Measurements from ENCODE around the gene ULK4.
A peak's percentile ranks its signal among the peaks of the same experiment; 100 is the strongest.

Gene ULK4

GRCh38 chr3:41525303-41526064 lies 436.4 kb downstream of the ULK4 start:
- no peak overlapping the region for H3K27ac ChIP-seq (ENCODE audit: low read length)
- no peak overlapping the region; the same call in 1 of the 2 replicates for H3K4me2 ChIP-seq (ENCODE audit: low read length)
- no peak overlapping the region for H3K4me3 ChIP-seq (ENCODE audit: low read length)
- peaks cover 24% of the 10 kb centered on the region for H3K27me3 ChIP-seq (ENCODE audit: low read depth, low read length)
- peaks cover 45% of the 10 kb centered on the region for H3K4me1 ChIP-seq (ENCODE audit: low read length)
- no peak overlapping the region for H2AFZ ChIP-seq (ENCODE audit: low read depth, low read length)
- H4K20me1 ChIP-seq (ENCODE audit: insufficient read depth, low read length), result no peaks in the 10 kb centered on the region
- H3K36me3 ChIP-seq (replicated peaks; ENCODE audit: low read depth, low read length), result no peaks in the 10 kb centered on the region
- H3K79me2 ChIP-seq (ENCODE audit: low read length), result no peaks in the 10 kb centered on the region
- TF ChIP-seq, protein P1, sequence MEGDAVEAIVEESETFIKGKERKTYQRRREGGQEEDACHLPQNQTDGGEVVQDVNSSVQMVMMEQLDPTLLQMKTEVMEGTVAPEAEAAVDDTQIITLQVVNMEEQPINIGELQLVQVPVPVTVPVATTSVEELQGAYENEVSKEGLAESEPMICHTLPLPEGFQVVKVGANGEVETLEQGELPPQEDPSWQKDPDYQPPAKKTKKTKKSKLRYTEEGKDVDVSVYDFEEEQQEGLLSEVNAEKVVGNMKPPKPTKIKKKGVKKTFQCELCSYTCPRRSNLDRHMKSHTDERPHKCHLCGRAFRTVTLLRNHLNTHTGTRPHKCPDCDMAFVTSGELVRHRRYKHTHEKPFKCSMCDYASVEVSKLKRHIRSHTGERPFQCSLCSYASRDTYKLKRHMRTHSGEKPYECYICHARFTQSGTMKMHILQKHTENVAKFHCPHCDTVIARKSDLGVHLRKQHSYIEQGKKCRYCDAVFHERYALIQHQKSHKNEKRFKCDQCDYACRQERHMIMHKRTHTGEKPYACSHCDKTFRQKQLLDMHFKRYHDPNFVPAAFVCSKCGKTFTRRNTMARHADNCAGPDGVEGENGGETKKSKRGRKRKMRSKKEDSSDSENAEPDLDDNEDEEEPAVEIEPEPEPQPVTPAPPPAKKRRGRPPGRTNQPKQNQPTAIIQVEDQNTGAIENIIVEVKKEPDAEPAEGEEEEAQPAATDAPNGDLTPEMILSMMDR (IDR thresholded peaks at IDR 0.05; ENCODE audit: low read depth, low read length), result no peak
- TF ChIP-seq EZH2phosphoT487 (IDR thresholded peaks at IDR 0.05; ENCODE audit: low read depth), result no peak
- H3K9me3 ChIP-seq (ENCODE audit: insufficient read depth, low read length), result no peaks in the 10 kb centered on the region
- H3K9ac ChIP-seq (ENCODE audit: low read length), result no peak overlapping the region

DNA sequence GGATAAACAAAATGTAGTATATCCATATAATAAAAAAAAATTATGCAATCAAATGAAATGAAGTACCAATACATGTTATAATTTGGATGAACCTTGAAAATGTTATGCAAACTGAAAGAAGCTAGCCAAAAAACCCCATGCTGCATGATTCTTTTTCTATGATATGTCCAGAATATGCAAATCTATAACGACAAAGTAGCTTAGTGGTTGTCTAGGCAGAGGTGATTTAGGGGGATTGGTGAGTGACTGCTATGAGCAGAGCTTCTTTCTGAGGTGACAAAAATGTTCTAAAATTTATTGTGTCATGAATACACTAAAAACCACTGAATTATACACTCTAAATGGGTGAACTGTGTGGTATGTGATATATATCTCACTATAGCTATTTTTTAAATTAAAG lies 438.0 kb downstream of the ULK4 start:
- H3K27me3 ChIP-seq (ENCODE audit: low read depth, low read length), result peaks cover 36% of the 10 kb centered on the region
- H3K27ac ChIP-seq (ENCODE audit: low read length), result no peak overlapping the region
- no peaks in the 10 kb centered on the region for H3K36me3 ChIP-seq (replicated peaks; ENCODE audit: low read depth, low read length)
- no peaks in the 10 kb centered on the region for H3K79me2 ChIP-seq (ENCODE audit: low read length)
- H4K20me1 ChIP-seq (ENCODE audit: insufficient read depth, low read length), result no peaks in the 10 kb centered on the region
- no peak overlapping the region for H3K4me3 ChIP-seq (ENCODE audit: low read length)
- H3K9me3 ChIP-seq (ENCODE audit: insufficient read depth, low read length), result no peaks in the 10 kb centered on the region
- TF ChIP-seq EZH2phosphoT487 (IDR thresholded peaks at IDR 0.05; ENCODE audit: low read depth), result no peak
- TF ChIP-seq, protein P1 (IDR thresholded peaks at IDR 0.05; ENCODE audit: low read depth, low read length), result no peak
- H3K4me1 ChIP-seq (ENCODE audit: low read length), result peaks cover 45% of the 10 kb centered on the region
- no peak overlapping the region for H3K9ac ChIP-seq (ENCODE audit: low read length)
- H3K4me2 ChIP-seq (ENCODE audit: low read length), result no peak overlapping the region
- H2AFZ ChIP-seq (ENCODE audit: low read depth, low read length), result no peak overlapping the region

- Histone ChIP-seq H3K36me3 (replicated peaks; ENCODE audit: low read depth, low read length) (no peaks in the 10 kb centered on the region), H3K4me1 (ENCODE audit: low read length) (peaks cover 45% of the 10 kb centered on the region), H4K20me1 (ENCODE audit: insufficient read depth, low read length) (no peaks in the 10 kb centered on the region), H3K4me3 (ENCODE audit: low read length) (peak overlapping the region; percentile 43), H2AFZ (ENCODE audit: low read depth, low read length) (no peak overlapping the region), H3K79me2 (ENCODE audit: low read length) (no peaks in the 10 kb centered on the region), H3K9me3 (ENCODE audit: insufficient read depth, low read length) (no peaks in the 10 kb centered on the region), H3K9ac (ENCODE audit: low read length) (no peak overlapping the region), H3K27me3 (ENCODE audit: low read depth, low read length) (peaks cover 44% of the 10 kb centered on the region), H3K4me2 (ENCODE audit: low read length) (peak overlapping the region; percentile 58), H3K27ac (ENCODE audit: low read length) (no peak overlapping the region)
- no peak for TF ChIP-seq EZH2phosphoT487 (IDR thresholded peaks at IDR 0.05; ENCODE audit: low read depth)
- TF ChIP-seq, protein P1 (IDR thresholded peaks at IDR 0.05; ENCODE audit: low read depth, low read length), result no peak
These were observed 439.3 kb downstream of the ULK4 start for GRCh38 chr3:41522612-41523011.

GRCh38 chr3:41521010-41521655 lies 440.8 kb downstream of the ULK4 start:
- H4K20me1 ChIP-seq (ENCODE audit: insufficient read depth, low read length), result no peaks in the 10 kb centered on the region
- H3K9ac ChIP-seq (ENCODE audit: low read length), result no peak overlapping the region
- no peak for TF ChIP-seq EZH2phosphoT487 (IDR thresholded peaks at IDR 0.05; ENCODE audit: low read depth)
- TF ChIP-seq, protein P1 (IDR thresholded peaks at IDR 0.05; ENCODE audit: low read depth, low read length), result no peak
- H3K27me3 ChIP-seq (ENCODE audit: low read depth, low read length), result peaks cover 38% of the 10 kb centered on the region
- no peak overlapping the region for H3K4me3 ChIP-seq (ENCODE audit: low read length)
- peaks cover 4% of the 10 kb centered on the region for H3K9me3 ChIP-seq (ENCODE audit: insufficient read depth, low read length)
- no peak overlapping the region for H2AFZ ChIP-seq (ENCODE audit: low read depth, low read length)
- no peaks in the 10 kb centered on the region for H3K79me2 ChIP-seq (ENCODE audit: low read length)
- no peak overlapping the region for H3K4me2 ChIP-seq (ENCODE audit: low read length)
- peaks cover 45% of the 10 kb centered on the region for H3K4me1 ChIP-seq (ENCODE audit: low read length)
- no peaks in the 10 kb centered on the region for H3K36me3 ChIP-seq (replicated peaks; ENCODE audit: low read depth, low read length)
- H3K27ac ChIP-seq (ENCODE audit: low read length), result no peak overlapping the region

Data from OCI-LY3 (cell line).